HEK293T (cell line): Measurements from ENCODE around the gene TFF1.

ENCODE experiments used
- CTCF ChIA-PET: fragments of 350-600 bp; formaldehyde crosslinking; extraction: SDS; loops from one replicate; lab custom pipeline; 2021; ENCODE audit warnings: antibody characterized with exemption, inconsistent platforms; lab: Yijun Ruan, JAX
- POLR2A ChIA-PET: fragments of 350-600 bp; formaldehyde crosslinking; extraction: SDS; loops from one replicate; lab custom pipeline; 2020; ENCODE audit warnings: antibody characterized with exemption, inconsistent platforms; lab: Yijun Ruan, JAX
- DNase-seq: peaks from one replicate; pipeline ENCODE4 v3.0.0; 2012; ENCODE audit warnings: mixed read lengths; ENCODE audit errors: extremely low spot score
- ARNT ChIP-seq: fragments of 450-650 bp; IDR thresholded peaks from 2 replicates; pipeline ENCODE4 v1.6.1; 2017; ENCODE audit warnings: mild to moderate bottlenecking
- BHLHE40 ChIP-seq: fragments of 450-650 bp; IDR thresholded peaks from 2 replicates; pipeline ENCODE4 v1.6.1; 2016; ENCODE audit warnings: mild to moderate bottlenecking, moderate library complexity, borderline replicate concordance
- CTBP1 ChIP-seq: fragments of 450-650 bp; IDR thresholded peaks from 2 replicates; pipeline ENCODE4 v1.6.1; 2016; ENCODE audit warnings: borderline replicate concordance
- ELF4 ChIP-seq: fragments of 450-650 bp; IDR thresholded peaks from 2 replicates; pipeline ENCODE4 v1.6.1; 2017; ENCODE audit warnings: antibody characterized with exemption
- FOXA1 ChIP-seq: fragments of 450-650 bp; IDR thresholded peaks from 2 replicates; pipeline ENCODE4 v1.6.1; 2016; ENCODE audit warnings: mild to moderate bottlenecking
- FOXK2 ChIP-seq: fragments of 450-650 bp; IDR thresholded peaks from 2 replicates; pipeline ENCODE4 v1.6.1; 2016; ENCODE audit warnings: mild to moderate bottlenecking
- FOXM1 ChIP-seq: fragments of 450-650 bp; IDR thresholded peaks from 2 replicates; pipeline ENCODE4 v1.6.1; 2017; ENCODE audit warnings: mild to moderate bottlenecking, borderline replicate concordance
- HDGF ChIP-seq: fragments of 450-650 bp; IDR thresholded peaks from 2 replicates; pipeline ENCODE4 v1.6.1; 2017; ENCODE audit warnings: antibody characterized with exemption, borderline replicate concordance
- L3MBTL2 ChIP-seq: fragments of 450-650 bp; conservative IDR thresholded peaks from 2 replicates; pipeline ENCODE4 v1.6.1; 2016; ENCODE audit warnings: mild to moderate bottlenecking
- LEF1 ChIP-seq: fragments of 450-650 bp; IDR thresholded peaks from 2 replicates; pipeline ENCODE4 v1.6.1; 2017; ENCODE audit warnings: mild to moderate bottlenecking, borderline replicate concordance
- NFRKB ChIP-seq: fragments of 450-650 bp; IDR thresholded peaks from 2 replicates; pipeline ENCODE4 v1.6.1; 2016; ENCODE audit warnings: mild to moderate bottlenecking, moderate library complexity
- PKNOX1 ChIP-seq: fragments of 450-650 bp; IDR thresholded peaks from 2 replicates; pipeline ENCODE4 v1.6.1; 2016
- SP1 ChIP-seq: fragments of 450-650 bp; IDR thresholded peaks from 2 replicates; pipeline ENCODE4 v1.6.1; 2017
- SUZ12 ChIP-seq: fragments of 450-650 bp; IDR thresholded peaks from 2 replicates; pipeline ENCODE4 v1.6.1; 2016; ENCODE audit warnings: mild to moderate bottlenecking
- TARDBP ChIP-seq: fragments of 450-650 bp; IDR thresholded peaks from 2 replicates; pipeline ENCODE4 v1.6.1; 2016
- ZNF384 ChIP-seq: fragments of 450-650 bp; IDR thresholded peaks from 2 replicates; pipeline ENCODE4 v1.6.1; 2016

Gene TFF1

DNA sequence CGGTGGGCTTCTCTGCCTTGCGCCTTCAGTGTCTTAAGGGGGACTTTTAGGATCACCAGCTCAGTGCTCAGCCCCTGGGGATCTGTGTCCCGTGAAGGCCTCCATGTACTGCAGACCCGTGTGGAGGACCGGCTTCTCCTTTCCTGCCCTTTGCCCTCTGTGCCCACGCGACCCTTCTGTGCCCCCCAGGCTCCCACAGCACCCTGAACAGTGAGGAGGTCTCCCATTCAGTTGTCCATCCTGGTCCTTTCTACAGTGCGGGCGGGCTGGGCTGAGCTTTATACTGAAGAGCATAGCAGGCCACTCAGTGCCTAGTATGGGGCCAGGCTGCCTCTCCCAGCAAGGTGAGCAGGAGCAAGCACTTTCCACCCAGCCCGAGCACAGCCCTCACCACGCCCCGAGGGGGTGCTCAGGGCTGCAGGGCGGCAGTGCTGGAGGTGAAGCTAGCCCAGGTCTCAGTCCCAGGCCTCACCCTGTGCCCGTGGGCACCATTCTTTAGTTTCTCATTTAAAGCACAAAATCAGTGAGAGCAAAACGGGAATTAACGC is 7.6 kb upstream of the TFF1 start:
- CTCF ChIA-PET: no interaction called here
- POLR2A ChIA-PET: no interaction called here
- no peak for TF ChIP-seq NFRKB
- no peak for TF ChIP-seq BHLHE40
- TF ChIP-seq PKNOX1: no peak
- TF ChIP-seq HDGF: no peak
- TF ChIP-seq ELF4: no peak
- TF ChIP-seq FOXM1: no peak
- TF ChIP-seq L3MBTL2: no peak
- no peak for DNase-seq

- CTCF ChIA-PET: no interaction called here
- DNase-seq: no peak
- TF ChIP-seq ARNT (no peak), LEF1 (no peak), ELF4 (no peak), ZNF384 (no peak)
- POLR2A ChIA-PET: no interaction called here
These were observed 7.0 kb upstream of the TFF1 start for GRCh38 chr21:42373196-42373907.

GRCh38 chr21:42370894-42371654 is 4.7 kb upstream of the TFF1 start:
- ChIA-PET POLR2A (no interaction called here), CTCF (no interaction called here)
- DNase-seq: no peak
- TF ChIP-seq ELF4 (no peak), PKNOX1 (no peak), L3MBTL2 (no peak)

- no peak for DNase-seq
- TF ChIP-seq ZNF384: no peak
- TF ChIP-seq FOXK2: no peak
- TF ChIP-seq HDGF: no peak
- TF ChIP-seq L3MBTL2: no peak
- TF ChIP-seq ELF4: no peak
- TF ChIP-seq SP1: no peak
- TF ChIP-seq ARNT: no peak
- no peak for TF ChIP-seq SUZ12
- TF ChIP-seq TARDBP: no peak
- TF ChIP-seq LEF1: no peak
- TF ChIP-seq FOXA1: no peak
- no peak for TF ChIP-seq CTBP1
- no peak for TF ChIP-seq BHLHE40
- TF ChIP-seq NFRKB: no peak
- TF ChIP-seq FOXM1: no peak
- no peak for TF ChIP-seq PKNOX1
- CTCF ChIA-PET: no interaction called here
- POLR2A ChIA-PET: no interaction called here
These were observed 3.5 kb upstream of the TFF1 start for GRCh38 chr21:42369821-42370220.

- DNase-seq: no peak
- POLR2A ChIA-PET: no interaction called here
- TF ChIP-seq LEF1: no peak
- TF ChIP-seq PKNOX1: peak; percentile 73
- TF ChIP-seq ZNF384: no peak
- CTCF ChIA-PET: interaction anchor here (0.6 to 0.8 kb wide), 2 partner anchors 26 to 490 kb away, joined by 3 to 9 read pairs; no protein-coding TSS in a partner anchor
These were observed 1.2 kb upstream of the TFF1 start for GRCh38 chr21:42367367-42368165.

GRCh38 chr21:42365770-42366169 is 565 bp downstream of the TFF1 start:
- ChIA-PET POLR2A (no interaction called here), CTCF (no interaction called here)
- no peak for DNase-seq
- no peak for TF ChIP-seq FOXM1
- TF ChIP-seq ZNF384: no peak
- TF ChIP-seq CTBP1: no peak
- TF ChIP-seq L3MBTL2: no peak
- no peak for TF ChIP-seq PKNOX1
- no peak for TF ChIP-seq TARDBP
- TF ChIP-seq FOXA1: no peak
- no peak for TF ChIP-seq LEF1
- TF ChIP-seq SUZ12: no peak
- TF ChIP-seq BHLHE40: no peak
- no peak for TF ChIP-seq SP1
